NCI-H2227 (cell line): ENCODE results near the gene ZBTB7C.

ENCODE experiments used
- DNase-seq: peaks from one replicate; lab custom pipeline; 2025; ENCODE audit not compliant: unreplicated experiment; lab: John Stamatoyannopoulos, UW

Gene ZBTB7C

GRCh38 chr18:48153613-48154481, 255.3 kb downstream of the ZBTB7C start:
- DNase-seq: no peak

GRCh38 chr18:48152549-48152948, 256.6 kb downstream of the ZBTB7C start:
- no peak for DNase-seq

- DNase-seq: no peak
These were observed 257.6 kb downstream of the ZBTB7C start for GRCh38 chr18:48151421-48152065.

GRCh38 chr18:48149020-48149685, 260.0 kb downstream of the ZBTB7C start:
- no peak for DNase-seq

GRCh38 chr18:48142994-48143393, 266.2 kb downstream of the ZBTB7C start:
- no peak for DNase-seq

- DNase-seq: no peak
These were observed 266.8 kb downstream of the ZBTB7C start for GRCh38 chr18:48142353-48142752.

GRCh38 chr18:48140731-48141130, 268.5 kb downstream of the ZBTB7C start:
- no peak for DNase-seq

- peak; percentile 41 for DNase-seq
These were observed 269.5 kb downstream of the ZBTB7C start for GRCh38 chr18:48139431-48140347.

GRCh38 chr18:48138660-48139430, 270.3 kb downstream of the ZBTB7C start:
- no peak for DNase-seq

- no peak for DNase-seq
These were observed 271.0 kb downstream of the ZBTB7C start for GRCh38 chr18:48138210-48138609.

- DNase-seq: peak; percentile 42
These were observed 271.7 kb downstream of the ZBTB7C start for GRCh38 chr18:48137374-48138081.

- peak; percentile 42 for DNase-seq
These were observed 272.3 kb downstream of the ZBTB7C start for GRCh38 chr18:48136827-48137373.

- DNase-seq: no peak
These were observed 272.9 kb downstream of the ZBTB7C start for GRCh38 chr18:48136051-48136826.

- DNase-seq: no peak
These were observed 273.7 kb downstream of the ZBTB7C start for GRCh38 chr18:48135436-48135966.

- no peak for DNase-seq
These were observed 274.6 kb downstream of the ZBTB7C start for GRCh38 chr18:48134609-48135008.

GRCh38 chr18:48133671-48134251, 275.4 kb downstream of the ZBTB7C start:
- peak; percentile 49 for DNase-seq

- no peak for DNase-seq
These were observed 276.2 kb downstream of the ZBTB7C start for GRCh38 chr18:48132797-48133655.
